ENCODE measurements around the gene ZNF273.
"Not testable (repeated sequence)": the region's sequence is repeated elsewhere in the genome, so short reads cannot be mapped to it uniquely, and the experiment has no call there.

ZNF273 gene

GRCh38 chr7:64890761-64891362 lies 12.2 kb upstream of the ZNF273 start:
- DNase-seq = no peak

- DNase-seq = not testable (repeated sequence)
Measured at GRCh38 chr7:64891363-64892081, 11.6 kb upstream of the ZNF273 start.

- no peak for DNase-seq
Measured at GRCh38 chr7:64892116-64892515, 11.0 kb upstream of the ZNF273 start.

GRCh38 chr7:64892666-64893309 lies 10.3 kb upstream of the ZNF273 start:
- DNase-seq = no peak

GRCh38 chr7:64893401-64893800 lies 9.7 kb upstream of the ZNF273 start:
- DNase-seq = no peak

GRCh38 chr7:64902461-64902805 lies 640 bp upstream of the ZNF273 start:
- DNase-seq = not testable (repeated sequence)

GRCh38 chr7:64904008-64904407 lies 935 bp downstream of the ZNF273 start:
- DNase-seq = no peak

GRCh38 chr7:64905133-64905532 lies 2.1 kb downstream of the ZNF273 start:
- no peak for DNase-seq

- no peak for DNase-seq
Measured at GRCh38 chr7:64905547-64905946, 2.5 kb downstream of the ZNF273 start.

GRCh38 chr7:64907641-64908326 lies 4.7 kb downstream of the ZNF273 start:
- DNase-seq = no peak

- DNase-seq = no peak
Measured at GRCh38 chr7:64908358-64908757, 5.3 kb downstream of the ZNF273 start.

- no peak for DNase-seq
Measured at GRCh38 chr7:64914557-64914956, 11.5 kb downstream of the ZNF273 start.

- not testable (repeated sequence) for DNase-seq
Measured at GRCh38 chr7:64915301-64915700, 12.2 kb downstream of the ZNF273 start.

GRCh38 chr7:64928252-64929187 lies 25.4 kb downstream of the ZNF273 start:
- DNase-seq = not testable (repeated sequence)

- DNase-seq = no peak
Measured at GRCh38 chr7:64934478-64934877, 31.4 kb downstream of the ZNF273 start.

- no peak for DNase-seq
Measured at GRCh38 chr7:64938540-64938939, 35.5 kb downstream of the ZNF273 start.

- not testable (repeated sequence) for DNase-seq
Measured at GRCh38 chr7:64940021-64940420, 36.9 kb downstream of the ZNF273 start.

GRCh38 chr7:64944667-64945502 lies 41.8 kb downstream of the ZNF273 start:
- not testable (repeated sequence) for DNase-seq

GRCh38 chr7:64945503-64946175 lies 42.6 kb downstream of the ZNF273 start:
- DNase-seq = no peak

- peak; percentile 30 for DNase-seq
Measured at GRCh38 chr7:64946772-64947171, 43.7 kb downstream of the ZNF273 start.

Data from right hindlimb (tissue), 1 donor.